Osteoblast (primary cell): ENCODE data around the gene FRZB. TPM values are rescaled to one million over a fixed set of nuclear protein-coding genes. Genes with fewer than 3 reads are reported as not detected.

ENCODE experiments used
- DNase-seq: peaks from one replicate; pipeline ENCODE4 v3.0.0; 2011; ENCODE audit warnings: low spot score, mixed read lengths; ENCODE audit not compliant: insufficient read length; ENCODE audit errors: missing footprints
- H2AFZ ChIP-seq: 2 replicates; pipeline ENCODE4 v1.6.0; 2011; ENCODE audit warnings: mild to moderate bottlenecking, low read length
- H3K27ac ChIP-seq: 2 replicates; pipeline ENCODE4 v1.5.1; 2011; ENCODE audit warnings: mild to moderate bottlenecking, low read depth, low read length, moderate library complexity
- H3K27me3 ChIP-seq: 2 replicates; pipeline ENCODE4 v1.6.0; 2012; ENCODE audit warnings: mild to moderate bottlenecking, control low read depth, inconsistent platforms, low read length, moderate library complexity; ENCODE audit not compliant: insufficient read depth
- H3K36me3 ChIP-seq: 2 replicates; pipeline ENCODE4 v1.5.1; 2011; ENCODE audit warnings: mild to moderate bottlenecking, low read length, control low read depth, moderate library complexity; ENCODE audit not compliant: insufficient read depth
- H3K4me1 ChIP-seq: 2 replicates; pipeline ENCODE4 v1.5.1; 2011; ENCODE audit warnings: mild to moderate bottlenecking, low read length, control low read depth, moderate library complexity; ENCODE audit not compliant: insufficient read depth
- H3K4me2 ChIP-seq: 2 replicates; pipeline ENCODE4 v1.6.0; 2011; ENCODE audit warnings: mild to moderate bottlenecking, low read length; ENCODE audit not compliant: insufficient read depth
- H3K4me3 ChIP-seq: fragments of 200-600 bp; sonication (generic); 3 replicates; pipeline ENCODE4 v1.5.1; 2012; ENCODE audit warnings: mild to moderate bottlenecking, low read length, inconsistent platforms; ENCODE audit not compliant: insufficient read depth
- H3K79me2 ChIP-seq: 2 replicates; pipeline ENCODE4 v1.6.0; 2012; ENCODE audit warnings: mild to moderate bottlenecking, low read length, control low read depth, inconsistent platforms; ENCODE audit not compliant: insufficient read depth
- H3K9me3 ChIP-seq: 2 replicates; pipeline ENCODE4 v1.5.1; 2011; ENCODE audit warnings: low read depth, low read length, control low read depth
- H4K20me1 ChIP-seq: 2 replicates; pipeline ENCODE4 v1.6.0; 2012; ENCODE audit warnings: mild to moderate bottlenecking, low read length, control low read depth; ENCODE audit not compliant: insufficient read depth
- total RNA-seq: library from RNA; depleted of rRNA; stranded (reverse); fragments of >200 nt; gene quantifications from 2 replicates; pipeline ENCODE4 v1.2.3, GENCODE V29; 2012
- TF ChIP-seq, protein P1 (sequence below): IDR thresholded peaks from 2 replicates; pipeline ENCODE4 v1.5.1; 2011; ENCODE audit warnings: mild to moderate bottlenecking, low read depth, low read length, moderate library complexity; ENCODE audit errors: extremely low read depth

FRZB gene
- total RNA-seq, 1 donor, result 0.36 TPM

DNA sequence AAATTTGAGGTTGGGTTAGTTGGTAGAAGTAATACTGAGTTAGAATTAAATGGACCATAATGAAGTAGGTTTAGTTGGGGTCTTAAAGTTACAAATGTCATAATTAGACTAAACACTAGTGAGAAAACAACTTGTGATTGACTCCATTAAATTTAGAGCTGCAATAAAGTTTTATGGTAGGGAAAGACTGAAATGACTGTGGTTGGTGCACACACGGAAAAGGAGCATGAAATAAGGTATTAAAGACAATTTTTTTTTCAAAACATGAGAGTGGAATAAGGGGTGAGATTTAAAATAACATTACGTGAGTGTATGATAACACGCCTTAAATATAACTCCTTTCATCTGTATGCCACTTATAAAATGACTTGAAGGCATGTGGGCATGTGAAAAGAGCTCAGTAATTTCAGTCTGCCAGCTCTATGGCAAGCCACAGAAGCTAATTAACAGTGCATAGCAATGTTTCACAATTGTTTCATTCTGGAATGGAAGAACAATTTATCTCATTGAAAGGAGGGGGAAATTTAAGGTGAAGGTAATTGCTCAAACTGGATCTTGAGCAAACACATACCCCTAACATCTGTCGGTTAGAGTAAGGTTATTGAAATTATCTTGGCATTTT, 1.4 kb downstream of the FRZB start:
- Histone ChIP-seq H3K4me2 (no peak overlapping the region), H3K79me2 (no peaks in the 10 kb centered on the region), H3K4me1 (peaks cover 15% of the 10 kb centered on the region), H3K36me3 (no peaks in the 10 kb centered on the region), H3K4me3 (no peak overlapping the region), H2AFZ (no peak overlapping the region), H3K27me3 (peaks cover 11% of the 10 kb centered on the region), H4K20me1 (no peaks in the 10 kb centered on the region), H3K27ac (no peak overlapping the region), H3K9me3 (no peaks in the 10 kb centered on the region)
- no peak for DNase-seq
- TF ChIP-seq, protein P1, sequence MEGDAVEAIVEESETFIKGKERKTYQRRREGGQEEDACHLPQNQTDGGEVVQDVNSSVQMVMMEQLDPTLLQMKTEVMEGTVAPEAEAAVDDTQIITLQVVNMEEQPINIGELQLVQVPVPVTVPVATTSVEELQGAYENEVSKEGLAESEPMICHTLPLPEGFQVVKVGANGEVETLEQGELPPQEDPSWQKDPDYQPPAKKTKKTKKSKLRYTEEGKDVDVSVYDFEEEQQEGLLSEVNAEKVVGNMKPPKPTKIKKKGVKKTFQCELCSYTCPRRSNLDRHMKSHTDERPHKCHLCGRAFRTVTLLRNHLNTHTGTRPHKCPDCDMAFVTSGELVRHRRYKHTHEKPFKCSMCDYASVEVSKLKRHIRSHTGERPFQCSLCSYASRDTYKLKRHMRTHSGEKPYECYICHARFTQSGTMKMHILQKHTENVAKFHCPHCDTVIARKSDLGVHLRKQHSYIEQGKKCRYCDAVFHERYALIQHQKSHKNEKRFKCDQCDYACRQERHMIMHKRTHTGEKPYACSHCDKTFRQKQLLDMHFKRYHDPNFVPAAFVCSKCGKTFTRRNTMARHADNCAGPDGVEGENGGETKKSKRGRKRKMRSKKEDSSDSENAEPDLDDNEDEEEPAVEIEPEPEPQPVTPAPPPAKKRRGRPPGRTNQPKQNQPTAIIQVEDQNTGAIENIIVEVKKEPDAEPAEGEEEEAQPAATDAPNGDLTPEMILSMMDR, result no peak

DNA sequence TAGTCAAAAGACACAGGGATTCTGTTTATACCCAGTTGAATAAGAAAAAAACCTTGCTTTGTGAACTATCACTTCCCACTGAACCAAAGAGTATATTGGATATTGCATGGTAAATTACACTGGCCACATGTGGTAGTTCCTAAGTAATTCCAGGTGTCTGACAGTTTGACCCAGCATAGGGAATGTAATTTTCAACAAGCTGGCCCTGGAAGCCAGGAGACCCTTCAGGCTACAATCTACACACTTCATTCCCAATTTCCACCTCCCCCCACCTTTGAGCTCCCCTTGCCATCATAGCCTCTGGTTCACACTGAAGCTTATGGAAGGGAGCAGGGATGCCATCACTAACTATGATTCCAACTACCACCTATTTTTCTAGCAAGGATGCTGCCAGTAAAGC, 2.8 kb downstream of the FRZB start:
- TF ChIP-seq, protein P1, result no peak

DNA sequence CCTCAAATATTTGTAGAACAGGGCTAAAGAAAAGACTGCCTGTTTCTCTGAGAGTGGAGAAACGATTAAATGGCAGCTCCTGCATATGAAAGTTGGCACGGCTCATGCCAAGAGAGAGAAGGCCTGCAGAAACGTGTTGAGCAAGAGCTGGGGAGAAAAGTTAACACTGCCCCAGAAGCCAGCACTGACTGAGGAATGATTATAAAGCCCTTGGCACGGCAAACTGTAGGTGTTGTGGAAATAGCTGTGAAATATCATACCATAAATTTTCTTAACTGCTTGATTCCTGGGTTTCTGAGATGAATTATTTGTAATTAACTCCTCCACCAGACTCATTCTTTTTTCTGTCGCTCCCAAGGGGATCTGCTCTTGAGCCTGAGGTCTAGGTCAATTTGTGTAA, 4.3 kb downstream of the FRZB start:
- Histone ChIP-seq H3K36me3 (no peaks in the 10 kb centered on the region), H3K79me2 (no peaks in the 10 kb centered on the region), H3K27me3 (peaks cover 11% of the 10 kb centered on the region), H3K27ac (no peak overlapping the region), H2AFZ (no peak overlapping the region), H3K9me3 (no peaks in the 10 kb centered on the region), H3K4me2 (no peak overlapping the region), H4K20me1 (no peaks in the 10 kb centered on the region), H3K4me1 (peaks cover 14% of the 10 kb centered on the region), H3K4me3 (no peak overlapping the region)
- peak; percentile 44 for DNase-seq
- TF ChIP-seq, protein P1, result no peak

More for the DNA sequence above, 2.8 kb downstream of the FRZB start:
- Histone ChIP-seq H3K4me3 (no peak overlapping the region), H4K20me1 (no peaks in the 10 kb centered on the region), H3K4me1 (peaks cover 15% of the 10 kb centered on the region), H3K27me3 (peaks cover 11% of the 10 kb centered on the region), H3K79me2 (no peaks in the 10 kb centered on the region), H3K9me3 (no peaks in the 10 kb centered on the region), H3K36me3 (no peaks in the 10 kb centered on the region), H3K4me2 (no peak overlapping the region), H2AFZ (no peak overlapping the region), H3K27ac (no peak overlapping the region)
- no peak for DNase-seq

DNA sequence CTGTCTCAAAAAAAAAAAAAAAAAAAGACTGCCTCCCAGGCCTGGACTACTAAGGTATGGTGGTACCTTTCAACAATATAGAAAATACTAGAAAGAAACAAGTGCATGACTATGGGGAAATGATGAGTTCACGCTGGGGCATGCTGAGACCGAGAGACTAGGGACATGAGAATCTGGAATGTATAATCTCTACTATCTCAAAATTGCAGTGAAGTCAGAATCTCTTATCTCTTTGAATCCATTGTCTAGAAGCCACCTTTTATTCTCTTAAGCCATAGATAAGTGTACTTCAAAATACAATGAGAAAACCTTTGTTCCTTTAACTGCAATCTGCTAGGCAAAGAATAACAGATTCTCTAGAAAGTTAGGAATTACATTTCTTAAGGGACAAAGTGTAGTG, 5.6 kb downstream of the FRZB start:
- no peak overlapping the region for H3K4me2 ChIP-seq
- TF ChIP-seq, protein P1, result no peak
- no peak overlapping the region for H2AFZ ChIP-seq
- no peaks in the 10 kb centered on the region for H3K9me3 ChIP-seq
- H3K27me3 ChIP-seq, result peaks cover 11% of the 10 kb centered on the region
- peak; percentile 37 for DNase-seq
- peaks cover 5% of the 10 kb centered on the region for H3K4me1 ChIP-seq
- no peaks in the 10 kb centered on the region for H3K79me2 ChIP-seq
- H3K4me3 ChIP-seq, result no peak overlapping the region
- H4K20me1 ChIP-seq, result no peaks in the 10 kb centered on the region
- no peak overlapping the region for H3K27ac ChIP-seq
- no peaks in the 10 kb centered on the region for H3K36me3 ChIP-seq
